A673 (cell line): ENCODE measurements around the gene NDST3.

Source experiments
- EZH2 ChIP-seq: fragments of 200-600 bp; sonication (generic); IDR thresholded peaks from 2 replicates; pipeline ENCODE4 v1.6.1; 2017; ENCODE audit warnings: borderline replicate concordance, low read depth, mild to moderate bottlenecking, mixed read lengths, antibody characterized with exemption, low read length; ENCODE audit not compliant: poor library complexity, severe bottlenecking
- TF ChIP-seq, protein P1 (sequence below): fragments of 300-800, 200-600 bp; sonication (generic); conservative IDR thresholded peaks from 2 replicates; pipeline ENCODE4 v1.5.1; 2017; ENCODE audit warnings: low read depth, mild to moderate bottlenecking, antibody characterized with exemption, low read length, moderate library complexity, mixed read lengths

DNA sequence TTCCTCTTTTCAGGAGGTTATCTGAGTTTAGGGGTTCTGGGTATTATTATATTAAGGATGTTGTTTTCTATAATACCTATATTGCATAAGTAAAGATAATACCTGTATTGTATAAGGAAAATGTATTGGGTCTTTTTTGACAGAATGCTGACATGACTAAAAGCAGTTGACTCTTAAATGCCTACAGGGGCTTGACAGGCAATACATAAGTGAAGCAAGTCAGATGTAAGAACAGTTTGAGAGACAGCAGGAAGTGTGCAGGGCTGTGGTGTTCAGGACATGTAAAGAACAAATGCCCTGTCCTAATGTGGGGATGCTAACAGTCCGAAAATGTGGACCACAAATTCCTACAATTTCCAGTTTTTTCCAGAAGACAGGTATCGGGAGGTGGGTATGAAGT is 30.2 kb upstream of the NDST3 start:
- TF ChIP-seq, protein P1, sequence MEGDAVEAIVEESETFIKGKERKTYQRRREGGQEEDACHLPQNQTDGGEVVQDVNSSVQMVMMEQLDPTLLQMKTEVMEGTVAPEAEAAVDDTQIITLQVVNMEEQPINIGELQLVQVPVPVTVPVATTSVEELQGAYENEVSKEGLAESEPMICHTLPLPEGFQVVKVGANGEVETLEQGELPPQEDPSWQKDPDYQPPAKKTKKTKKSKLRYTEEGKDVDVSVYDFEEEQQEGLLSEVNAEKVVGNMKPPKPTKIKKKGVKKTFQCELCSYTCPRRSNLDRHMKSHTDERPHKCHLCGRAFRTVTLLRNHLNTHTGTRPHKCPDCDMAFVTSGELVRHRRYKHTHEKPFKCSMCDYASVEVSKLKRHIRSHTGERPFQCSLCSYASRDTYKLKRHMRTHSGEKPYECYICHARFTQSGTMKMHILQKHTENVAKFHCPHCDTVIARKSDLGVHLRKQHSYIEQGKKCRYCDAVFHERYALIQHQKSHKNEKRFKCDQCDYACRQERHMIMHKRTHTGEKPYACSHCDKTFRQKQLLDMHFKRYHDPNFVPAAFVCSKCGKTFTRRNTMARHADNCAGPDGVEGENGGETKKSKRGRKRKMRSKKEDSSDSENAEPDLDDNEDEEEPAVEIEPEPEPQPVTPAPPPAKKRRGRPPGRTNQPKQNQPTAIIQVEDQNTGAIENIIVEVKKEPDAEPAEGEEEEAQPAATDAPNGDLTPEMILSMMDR, result no peak
- TF ChIP-seq EZH2, result no peak
